IMR-90 (cell line): ENCODE results near the gene ETFA. TPM values are rescaled to one million over a fixed set of nuclear protein-coding genes. Genes with fewer than 3 reads are reported as not detected.
"Not testable (repeated sequence)": the region's sequence is repeated elsewhere in the genome, so short reads cannot be mapped to it uniquely, and the experiment has no call there.

Source experiments
- ATAC-seq: fragments of 200-7000 bp; cut with Tn5 transposase; 2 replicates; pipeline ENCODE4 v1.9.1; 2020; ENCODE audit warnings: low read depth, mild to moderate bottlenecking, moderate library complexity
- BruUV-seq: library from RNA; stranded (reverse); fragments of 400-500 nt; replicated peaks from 2 replicates; lab custom pipeline; 2021; lab: Mats Ljungman, UMichigan
- CTCF ChIA-PET: fragments of 300-600 bp; formaldehyde crosslinking; extraction: SDS; loops from one replicate; lab custom pipeline; 2021; ENCODE audit warnings: antibody characterized with exemption; lab: Yijun Ruan, JAX
- POLR2A ChIA-PET: fragments of 300-600 bp; sonication (Branson Sonifier 250); formaldehyde crosslinking; loops from one replicate; lab custom pipeline; 2022; ENCODE audit warnings: antibody characterized with exemption; ENCODE audit not compliant: unreplicated experiment; lab: Charles Lee
- DNase-seq: peaks from one replicate; pipeline ENCODE4 v3.0.0; 2013
- H2AFZ ChIP-seq: replicated peaks from 2 replicates; pipeline ENCODE3; 2013; ENCODE audit warnings: low read length, mild to moderate bottlenecking; ENCODE audit not compliant: poor library complexity
- H2AK5ac ChIP-seq: 2 replicates; pipeline ENCODE4 v1.6.1; 2013; ENCODE audit warnings: low read depth, low read length, inconsistent platforms
- H2AK9ac ChIP-seq: replicated peaks from 2 replicates; pipeline ENCODE3; 2013; ENCODE audit warnings: mild to moderate bottlenecking, low read depth, low read length, moderate library complexity; ENCODE audit not compliant: poor library complexity
- H2BK120ac ChIP-seq: 2 replicates; pipeline ENCODE4 v1.6.1; 2013; ENCODE audit warnings: low read depth, low read length, inconsistent platforms
- H2BK15ac ChIP-seq: 3 replicates; pipeline ENCODE4 v1.6.1; 2013; ENCODE audit warnings: low read depth, low read length, inconsistent platforms
- H2BK20ac ChIP-seq: 2 replicates; pipeline ENCODE4 v1.6.1; 2013; ENCODE audit warnings: low read depth, mild to moderate bottlenecking, inconsistent platforms, low read length, moderate library complexity
- H2BK5ac ChIP-seq: 2 replicates; pipeline ENCODE4 v1.6.1; 2013; ENCODE audit warnings: mild to moderate bottlenecking, low read depth, low read length, inconsistent platforms; ENCODE audit not compliant: poor library complexity, severe bottlenecking
- H3K14ac ChIP-seq: replicated peaks from 2 replicates; pipeline ENCODE4 v1.6.1; 2013; ENCODE audit warnings: low read depth, low read length, inconsistent platforms
- H3K18ac ChIP-seq: 2 replicates; pipeline ENCODE4 v1.6.1; 2013; ENCODE audit warnings: low read depth, low read length, control low read depth
- H3K23ac ChIP-seq: 2 replicates; pipeline ENCODE4 v1.6.1; 2013; ENCODE audit warnings: low read depth, low read length, inconsistent platforms
- H3K27ac ChIP-seq: 2 replicates; pipeline ENCODE4 v1.5.1; 2013; ENCODE audit warnings: mild to moderate bottlenecking, control low read depth, low read length; ENCODE audit not compliant: insufficient read depth
- H3K27me3 ChIP-seq: 2 replicates; pipeline ENCODE4 v1.6.1; 2013; ENCODE audit warnings: low read length; ENCODE audit not compliant: control insufficient read depth, insufficient read depth
- H3K36me3 ChIP-seq: 2 replicates; pipeline ENCODE4 v1.6.1; 2013; ENCODE audit warnings: low read length, mixed read lengths; ENCODE audit not compliant: control insufficient read depth, insufficient read depth
- H3K4ac ChIP-seq: 2 replicates; pipeline ENCODE4 v1.6.1; 2013; ENCODE audit warnings: low read depth, low read length, inconsistent platforms
- H3K4me1 ChIP-seq: 2 replicates; pipeline ENCODE4 v1.6.1; 2013; ENCODE audit warnings: low read length, mixed read lengths; ENCODE audit not compliant: control insufficient read depth, insufficient read depth
- H3K4me2 ChIP-seq: 2 replicates; pipeline ENCODE4 v1.6.1; 2013; ENCODE audit warnings: low read depth, mild to moderate bottlenecking, control low read depth, low read length, moderate library complexity
- H3K4me3 ChIP-seq: 2 replicates; pipeline ENCODE4 v1.5.1; 2013; ENCODE audit warnings: low read depth, mild to moderate bottlenecking, control low read depth, low read length, moderate library complexity; ENCODE audit not compliant: insufficient read depth
- H3K56ac ChIP-seq: 2 replicates; pipeline ENCODE4 v1.6.1; 2013; ENCODE audit warnings: low read length, inconsistent platforms; ENCODE audit not compliant: insufficient read depth; ENCODE audit errors: extremely low read depth
- H3K79me1 ChIP-seq, 2 experiments: 2 replicates each; pipeline ENCODE4 v1.6.1; 2013; ENCODE audit warnings: low read length in 2 of 2, inconsistent platforms in 1 of 2, low read depth in 1 of 2
- H3K9ac ChIP-seq: 2 replicates; pipeline ENCODE4 v1.6.1; 2013; ENCODE audit warnings: low read depth, low read length, control low read depth
- H3K9me1 ChIP-seq: 2 replicates; pipeline ENCODE4 v1.6.1; 2013; ENCODE audit warnings: low read length, inconsistent platforms; ENCODE audit not compliant: insufficient read depth
- H3K9me3 ChIP-seq: 2 replicates; pipeline ENCODE4 v1.6.1; 2013; ENCODE audit warnings: low read length; ENCODE audit not compliant: control insufficient read depth, insufficient read depth
- H4K20me1 ChIP-seq: 2 replicates; pipeline ENCODE4 v1.6.1; 2013; ENCODE audit warnings: low read length, inconsistent platforms; ENCODE audit not compliant: insufficient read depth
- H4K5ac ChIP-seq: 2 replicates; pipeline ENCODE4 v1.6.1; 2013; ENCODE audit warnings: mild to moderate bottlenecking, low read depth, low read length, control low read depth
- H4K8ac ChIP-seq, 2 experiments: 2 replicates each; pipeline ENCODE4 v1.6.1; 2013; ENCODE audit warnings: low read depth in 2 of 2, low read length in 2 of 2, control low read depth in 1 of 2, inconsistent platforms in 1 of 2
- H4K91ac ChIP-seq: 2 replicates; pipeline ENCODE4 v1.6.1; 2013; ENCODE audit warnings: low read depth, low read length, inconsistent platforms; ENCODE audit not compliant: insufficient read depth
- WGBS, 2 experiments: methylation state at CpG; one replicate each; pipeline versions ENCODE4 v1.1.5 to v1.1.7; 2013; ENCODE audit warnings: missing lambda C conversion rate in 2 of 2; ENCODE audit not compliant: insufficient read length in 1 of 2; ENCODE audit errors: extremely low coverage in 2 of 2; 5-methylcytosine and 5-hydroxymethylcytosine counted together
- dilution Hi-C: fragments of 300-500 bp; cut with HindIII; formaldehyde crosslinking; loops from one replicate; pipeline ENCODE4 v1.14.3; 2018; ENCODE audit warnings: low sequenced_read_pairs; ENCODE audit not compliant: unreplicated experiment
- in situ Hi-C: fragments of 300-500 bp; cut with MboI; formaldehyde crosslinking; loops from 3 replicates; pipeline ENCODE4 v1.14.3; 2019; ENCODE audit warnings: low sequenced_read_pairs, inconsistent platforms, mixed read lengths
- intact Hi-C: fragments of 100-400 bp; cut with micrococcal nuclease; formaldehyde crosslinking; loops from 2 replicates; pipeline ENCODE4 v1.10.0; 2022
- polyA plus RNA-seq, 3 experiments: library from polyadenylated mRNA; depleted of rRNA; stranded (reverse); fragments of >200 nt; gene quantifications; 2 replicates each; pipeline ENCODE4 v1.2.3, GENCODE V29; 2012; ENCODE audit warnings: low replicate concordance in 1 of 3
- total RNA-seq: library from RNA; depleted of rRNA; stranded (reverse); fragments of >200 nt; gene quantifications from 2 replicates; pipeline ENCODE4 v1.2.3, GENCODE V29; 2012

Gene ETFA
- total and polyA plus RNA-seq, 2 of the 4 experiments (the other 2 are of a cell fraction), result 115 to 172 TPM

DNA sequence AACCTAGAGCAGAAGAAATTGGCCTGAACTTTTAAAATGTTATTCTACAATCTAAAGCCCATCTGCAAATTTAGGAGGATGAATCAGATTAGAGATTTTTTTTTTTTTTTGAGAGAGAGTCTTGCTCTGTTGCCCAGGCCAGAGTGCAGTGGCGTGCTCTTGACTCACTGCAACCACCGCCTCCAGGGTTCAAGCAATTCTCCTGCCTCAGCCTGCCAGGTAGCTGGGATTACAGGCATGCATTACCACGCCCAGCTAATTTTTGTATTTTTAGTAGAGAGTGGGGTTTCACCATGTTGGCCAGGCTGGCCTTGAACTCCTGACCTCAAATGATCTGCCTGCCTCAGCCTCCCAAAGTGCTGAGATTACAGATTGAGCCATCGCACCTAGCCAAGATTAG, 13.3 kb downstream of the ETFA start:
- not testable (repeated sequence) for ATAC-seq

More for the DNA sequence above, 13.3 kb downstream of the ETFA start:
- H4K5ac ChIP-seq, dilution Hi-C loops, H3K27ac ChIP-seq, H2AK5ac ChIP-seq, H3K4me2 ChIP-seq, H3K4ac ChIP-seq, H2BK5ac ChIP-seq, in situ Hi-C loops, BruUV-seq, H3K36me3 ChIP-seq, DNase-seq, H2BK120ac ChIP-seq, H3K27me3 ChIP-seq, H3K9me1 ChIP-seq, H3K56ac ChIP-seq, H2AFZ ChIP-seq, H2AK9ac ChIP-seq, H2BK15ac ChIP-seq, H3K9ac ChIP-seq, CTCF ChIA-PET, H4K8ac ChIP-seq, H3K9me3 ChIP-seq, H2BK20ac ChIP-seq, H3K23ac ChIP-seq, H3K4me1 ChIP-seq, H3K18ac ChIP-seq, H3K4me3 ChIP-seq, H3K14ac ChIP-seq, H4K91ac ChIP-seq: not testable (repeated sequence)
- POLR2A ChIA-PET, result interaction anchor here (0.6 kb wide), 1 partner anchor 12 kb away, joined by 13 read pairs; no protein-coding TSS in a partner anchor
- Histone ChIP-seq H4K20me1 (peaks cover 57% of the 10 kb centered on the region), H3K79me1 (peaks cover 45 to 79% of the 10 kb centered on the region in 2 experiments)
- WGBS, 2 experiments, result no CpG with 5 or more reads among the region's 4 CpGs
- intact Hi-C loops, result loop anchor here (5.0 kb wide), 1 partner anchor 569 kb away; no protein-coding TSS in a partner anchor
